ENCODE measurements around the gene RAP1A.

The RAP1A gene

DNA sequence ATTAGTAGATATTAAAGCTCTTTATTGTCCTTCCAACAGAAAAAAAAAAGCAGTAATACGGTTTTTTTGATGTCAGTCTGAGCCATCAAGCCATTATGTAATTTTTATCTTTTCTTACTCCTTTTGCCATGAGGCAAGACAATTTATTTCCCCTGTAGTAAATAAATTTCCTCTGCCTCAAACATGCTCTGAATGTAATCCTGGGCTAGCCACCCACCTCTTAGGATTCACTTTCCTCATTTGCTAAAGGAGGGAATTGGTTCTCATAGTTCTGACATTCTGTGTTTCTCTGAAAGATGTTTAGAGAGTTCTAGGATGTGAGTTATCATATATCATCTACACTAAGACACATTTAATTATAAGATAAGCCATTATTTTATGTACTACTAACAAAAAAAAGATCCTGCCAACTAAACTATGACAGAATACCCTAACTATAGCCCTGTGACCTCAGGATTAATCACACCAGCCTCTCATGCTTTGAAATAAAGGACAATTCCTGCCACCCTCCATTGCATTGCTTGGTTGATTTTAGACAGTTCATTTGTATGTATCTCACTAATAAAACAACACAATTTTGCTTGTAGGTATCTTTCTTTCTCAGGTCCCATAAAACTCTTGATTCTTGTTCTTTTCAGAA is 34.0 kb upstream of the RAP1A start:
- no peaks in the 10 kb centered on the region for H3K79me2 ChIP-seq (ENCODE audit: control insufficient read depth, insufficient read depth, low read length)
- H3K27me3 ChIP-seq (ENCODE audit: insufficient read depth, low read length, poor library complexity) = no peaks in the 10 kb centered on the region
- no peak overlapping the region for H3K56ac ChIP-seq (ENCODE audit: low read length)
- no peak overlapping the region for H2BK5ac ChIP-seq (ENCODE audit: low read length)
- no peaks in the 10 kb centered on the region for H3K4me1 ChIP-seq (ENCODE audit: control insufficient read depth, low read depth, low read length)
- H3K36me3 ChIP-seq (ENCODE audit: control insufficient read depth, insufficient read depth, low read length) = no peaks in the 10 kb centered on the region
- H2AK5ac ChIP-seq (ENCODE audit: low read length) = no peak overlapping the region
- no peak overlapping the region for H4K8ac ChIP-seq (ENCODE audit: low read depth, low read length)
- no peak for DNase-seq
- H3K4ac ChIP-seq (ENCODE audit: low read depth, low read length) = no peak overlapping the region
- H3K4me3 ChIP-seq (ENCODE audit: low read length) = no peak overlapping the region
- no peak overlapping the region for H3K23ac ChIP-seq (ENCODE audit: low read length)
- H3K79me1 ChIP-seq (ENCODE audit: low read length) = no peaks in the 10 kb centered on the region
- H3K4me2 ChIP-seq (ENCODE audit: low read length) = no peak overlapping the region
- H3K9ac ChIP-seq (ENCODE audit: low read length) = no peak overlapping the region
- no peak overlapping the region for H3K18ac ChIP-seq (ENCODE audit: low read length)
- WGBS (ENCODE audit: extremely low coverage, insufficient coverage, low lambda C conversion rate) = no CpG with 5 or more reads among the region's 1 CpG
- no peak overlapping the region for H2BK120ac ChIP-seq (ENCODE audit: low read depth, low read length)
- no peak overlapping the region for H4K5ac ChIP-seq (ENCODE audit: low read length)
- H2BK15ac ChIP-seq (replicated peaks; ENCODE audit: low read depth) = no peak overlapping the region
- H3K27ac ChIP-seq (ENCODE audit: low read depth, low read length) = no peak overlapping the region

DNA sequence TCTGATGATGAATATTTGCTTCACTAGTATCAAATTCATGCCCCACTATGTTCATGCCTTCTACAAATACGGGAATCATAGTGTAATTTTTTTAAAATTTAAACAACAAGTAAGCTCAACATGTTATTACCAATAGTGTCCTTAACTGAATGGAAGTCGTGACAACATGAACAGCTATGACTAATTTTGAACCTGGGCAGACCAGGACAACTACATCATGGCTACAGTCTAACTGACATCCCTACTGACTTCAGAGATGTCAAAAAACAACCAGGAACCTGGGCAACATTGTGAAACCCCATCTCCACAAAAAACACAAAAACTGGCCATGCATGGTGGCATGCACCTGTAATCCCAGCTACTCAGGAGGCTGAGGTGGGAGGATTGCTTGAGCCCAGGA is 33.5 kb upstream of the RAP1A start:
- Histone ChIP-seq H3K4ac (ENCODE audit: low read depth, low read length) (no peak overlapping the region), H3K9ac (ENCODE audit: low read length) (no peak overlapping the region), H3K23ac (ENCODE audit: low read length) (no peak overlapping the region), H3K4me3 (ENCODE audit: low read length) (no peak overlapping the region), H4K8ac (ENCODE audit: low read depth, low read length) (no peak overlapping the region), H2AK5ac (ENCODE audit: low read length) (no peak overlapping the region), H3K36me3 (ENCODE audit: control insufficient read depth, insufficient read depth, low read length) (no peaks in the 10 kb centered on the region), H4K5ac (ENCODE audit: low read length) (no peak overlapping the region), H2BK120ac (ENCODE audit: low read depth, low read length) (no peak overlapping the region), H3K56ac (ENCODE audit: low read length) (no peak overlapping the region), H3K4me1 (ENCODE audit: control insufficient read depth, low read depth, low read length) (no peaks in the 10 kb centered on the region), H3K4me2 (ENCODE audit: low read length) (no peak overlapping the region), H3K79me1 (ENCODE audit: low read length) (no peaks in the 10 kb centered on the region), H2BK5ac (ENCODE audit: low read length) (no peak overlapping the region), H3K27me3 (ENCODE audit: insufficient read depth, low read length, poor library complexity) (no peaks in the 10 kb centered on the region), H3K79me2 (ENCODE audit: control insufficient read depth, insufficient read depth, low read length) (no peaks in the 10 kb centered on the region), H3K27ac (ENCODE audit: low read depth, low read length) (no peak overlapping the region), H2BK15ac (replicated peaks; ENCODE audit: low read depth) (no peak overlapping the region), H3K18ac (ENCODE audit: low read length) (no peak overlapping the region)
- WGBS (ENCODE audit: extremely low coverage, insufficient coverage, low lambda C conversion rate) = no CpG with 5 or more reads among the region's 2 CpGs
- no peak for DNase-seq

DNA sequence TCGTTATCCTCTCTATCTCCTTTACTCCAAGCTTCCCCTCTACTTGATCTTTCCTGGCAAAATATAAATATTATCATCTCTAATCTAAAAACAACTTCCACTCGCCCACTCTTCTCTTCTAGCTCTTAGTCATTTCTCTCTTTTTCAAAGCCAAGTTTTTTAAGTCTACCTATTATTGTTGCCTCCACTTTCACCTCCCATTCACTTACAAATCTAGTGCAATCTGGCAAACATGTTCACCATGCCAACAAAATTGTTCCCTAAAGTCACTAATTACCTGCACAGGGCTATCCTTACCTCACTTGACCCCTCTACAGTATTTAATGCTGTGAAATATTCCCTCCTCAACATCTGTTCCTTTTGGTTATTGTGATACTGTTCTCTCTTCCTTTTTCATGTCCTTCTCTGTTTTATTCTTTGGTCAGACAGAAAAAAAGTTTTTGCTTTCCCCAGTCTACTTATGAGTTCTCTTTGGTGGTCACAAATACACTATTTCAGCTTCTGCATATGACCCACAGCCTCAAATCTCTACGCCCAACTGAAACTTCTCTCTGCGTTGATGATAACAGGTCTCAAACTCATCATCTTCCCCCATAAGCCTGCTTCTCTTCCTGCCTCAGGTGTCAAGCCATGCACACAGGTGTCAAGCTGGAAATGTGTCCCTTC is 31.9 kb upstream of the RAP1A start:
- Histone ChIP-seq H2BK5ac (ENCODE audit: low read length) (no peak overlapping the region), H2BK15ac (replicated peaks; ENCODE audit: low read depth) (no peak overlapping the region), H3K36me3 (ENCODE audit: control insufficient read depth, insufficient read depth, low read length) (no peaks in the 10 kb centered on the region), H4K5ac (ENCODE audit: low read length) (no peak overlapping the region), H2BK120ac (ENCODE audit: low read depth, low read length) (no peak overlapping the region), H3K9ac (ENCODE audit: low read length) (no peak overlapping the region), H3K79me2 (ENCODE audit: control insufficient read depth, insufficient read depth, low read length) (no peaks in the 10 kb centered on the region), H3K4me1 (ENCODE audit: control insufficient read depth, low read depth, low read length) (peaks cover 2% of the 10 kb centered on the region), H2AK5ac (ENCODE audit: low read length) (no peak overlapping the region), H3K27me3 (ENCODE audit: insufficient read depth, low read length, poor library complexity) (no peaks in the 10 kb centered on the region), H3K23ac (ENCODE audit: low read length) (no peak overlapping the region), H3K56ac (ENCODE audit: low read length) (no peak overlapping the region), H3K4me3 (ENCODE audit: low read length) (no peak overlapping the region), H3K4ac (ENCODE audit: low read depth, low read length) (no peak overlapping the region), H3K18ac (ENCODE audit: low read length) (no peak overlapping the region), H3K79me1 (ENCODE audit: low read length) (no peaks in the 10 kb centered on the region), H4K8ac (ENCODE audit: low read depth, low read length) (no peak overlapping the region), H3K4me2 (ENCODE audit: low read length) (no peak overlapping the region), H3K27ac (ENCODE audit: low read depth, low read length) (no peak overlapping the region)
- 100% methylated on average over 1 of the region's 4 CpGs for WGBS (ENCODE audit: extremely low coverage, insufficient coverage, low lambda C conversion rate)
- DNase-seq = no peak

DNA sequence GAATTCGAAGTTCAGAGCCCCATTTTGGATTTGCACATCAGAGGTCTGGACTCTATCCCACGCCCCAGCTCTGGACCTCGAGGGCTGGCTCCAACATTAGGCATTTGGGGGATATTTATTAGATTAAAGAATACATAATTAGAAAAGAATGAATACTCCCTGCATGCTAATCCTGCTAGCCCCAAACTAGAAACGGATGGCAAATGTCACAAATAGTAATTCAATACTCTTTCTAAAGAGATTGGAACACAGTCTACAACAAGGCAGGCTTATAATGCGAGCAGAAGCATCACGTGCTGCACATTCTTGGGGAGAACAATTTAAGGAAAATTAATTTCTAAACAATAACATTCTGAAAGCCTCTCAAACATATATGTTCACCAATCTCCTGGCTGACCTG is 27.7 kb upstream of the RAP1A start:
- no CpG with 5 or more reads among the region's 6 CpGs for WGBS (ENCODE audit: extremely low coverage, insufficient coverage, low lambda C conversion rate)
- Histone ChIP-seq H3K9ac (ENCODE audit: low read length) (no peak overlapping the region), H3K79me2 (ENCODE audit: control insufficient read depth, insufficient read depth, low read length) (no peaks in the 10 kb centered on the region), H3K27ac (ENCODE audit: low read depth, low read length) (no peak overlapping the region), H4K5ac (ENCODE audit: low read length) (no peak overlapping the region), H2AK5ac (ENCODE audit: low read length) (no peak overlapping the region), H4K8ac (ENCODE audit: low read depth, low read length) (no peak overlapping the region), H2BK15ac (replicated peaks; ENCODE audit: low read depth) (peak overlapping the region; percentile 60), H3K4ac (ENCODE audit: low read depth, low read length) (no peak overlapping the region), H3K56ac (ENCODE audit: low read length) (no peak overlapping the region), H3K18ac (ENCODE audit: low read length) (peak overlapping the region; percentile 57), H3K36me3 (ENCODE audit: control insufficient read depth, insufficient read depth, low read length) (no peaks in the 10 kb centered on the region), H2BK120ac (ENCODE audit: low read depth, low read length) (no peak overlapping the region), H3K4me1 (ENCODE audit: control insufficient read depth, low read depth, low read length) (peaks cover 4% of the 10 kb centered on the region), H3K4me2 (ENCODE audit: low read length) (no peak overlapping the region), H3K4me3 (ENCODE audit: low read length) (no peak overlapping the region), H2BK5ac (ENCODE audit: low read length) (no peak overlapping the region), H3K79me1 (ENCODE audit: low read length) (no peaks in the 10 kb centered on the region), H3K27me3 (ENCODE audit: insufficient read depth, low read length, poor library complexity) (no peaks in the 10 kb centered on the region), H3K23ac (ENCODE audit: low read length) (no peak overlapping the region)
- no peak for DNase-seq

DNA sequence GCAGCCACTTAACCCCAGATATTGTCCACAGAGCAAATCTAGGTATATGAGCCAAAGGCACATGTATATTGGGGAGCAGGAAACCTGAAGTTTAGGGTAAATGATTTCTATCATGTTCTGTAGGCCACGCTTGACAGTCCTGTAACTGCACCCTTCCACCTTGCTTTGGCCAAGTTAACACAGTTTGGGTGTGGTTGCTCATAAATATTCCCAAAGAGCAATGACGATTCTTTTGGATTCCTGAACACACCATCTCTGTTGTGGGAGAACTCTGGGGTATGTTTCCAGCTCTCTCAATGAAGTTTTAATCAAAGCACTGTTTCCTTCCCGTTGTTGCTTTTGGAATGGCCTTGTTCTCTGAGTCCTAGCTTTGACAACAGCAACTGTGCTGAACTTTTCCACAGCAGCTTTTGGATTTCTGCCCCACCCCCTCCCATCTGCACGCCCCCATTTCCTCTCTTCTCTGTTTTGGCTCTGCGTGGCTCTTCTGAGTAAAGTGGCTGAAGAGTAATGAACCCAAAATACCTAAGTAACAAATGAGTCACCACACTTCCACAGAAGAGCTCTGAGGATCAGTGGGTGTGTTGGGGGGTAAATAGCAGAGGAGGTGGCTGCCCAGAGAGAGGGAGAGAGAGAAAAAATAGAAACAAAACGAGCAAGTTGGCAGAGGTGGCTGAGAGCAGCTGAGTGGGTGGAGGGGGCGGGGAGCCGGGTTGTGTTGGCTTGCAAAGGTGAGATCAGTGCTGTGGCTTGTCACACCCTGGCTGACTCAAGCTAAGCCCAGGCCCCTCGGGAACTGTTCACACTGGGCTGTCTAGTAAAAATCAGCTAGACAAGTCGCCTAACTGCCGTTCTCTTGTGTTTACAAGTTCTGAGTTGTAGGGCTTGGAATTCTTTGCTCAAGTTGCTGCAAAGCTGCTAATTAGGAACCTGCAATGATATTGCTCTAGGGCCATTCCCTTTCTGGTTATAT is 26.9 kb upstream of the RAP1A start:
- Histone ChIP-seq H4K8ac (ENCODE audit: low read depth, low read length) (no peak overlapping the region), H3K9ac (ENCODE audit: low read length) (peak overlapping the region; percentile 40), H3K4me2 (ENCODE audit: low read length) (peak overlapping the region; percentile 16), H3K4me3 (ENCODE audit: low read length) (no peak overlapping the region), H3K4ac (ENCODE audit: low read depth, low read length) (no peak overlapping the region), H3K27ac (ENCODE audit: low read depth, low read length) (peak overlapping the region; percentile 57), H3K36me3 (ENCODE audit: control insufficient read depth, insufficient read depth, low read length) (no peaks in the 10 kb centered on the region), H3K18ac (ENCODE audit: low read length) (peak overlapping the region; percentile 57), H4K5ac (ENCODE audit: low read length) (no peak overlapping the region), H2BK5ac (ENCODE audit: low read length) (peak overlapping the region; percentile 52), H2AK5ac (ENCODE audit: low read length) (no peak overlapping the region), H3K79me2 (ENCODE audit: control insufficient read depth, insufficient read depth, low read length) (no peaks in the 10 kb centered on the region), H3K27me3 (ENCODE audit: insufficient read depth, low read length, poor library complexity) (no peaks in the 10 kb centered on the region), H3K79me1 (ENCODE audit: low read length) (no peaks in the 10 kb centered on the region), H2BK15ac (replicated peaks; ENCODE audit: low read depth) (peak overlapping the region; percentile 60), H3K56ac (ENCODE audit: low read length) (peak overlapping the region; percentile 68), H2BK120ac (ENCODE audit: low read depth, low read length) (no peak overlapping the region), H3K23ac (ENCODE audit: low read length) (no peak overlapping the region), H3K4me1 (ENCODE audit: control insufficient read depth, low read depth, low read length) (peaks cover 4% of the 10 kb centered on the region)
- no CpG with 5 or more reads among the region's 11 CpGs for WGBS (ENCODE audit: extremely low coverage, insufficient coverage, low lambda C conversion rate)
- peak; percentile 92 for DNase-seq

Measured in mesendoderm (in vitro differentiated cells).